Erythroblast (primary cell): Measurements from ENCODE around the gene XRCC5.

Experiments used
- DNase-seq, 2 experiments: peaks; one replicate each; lab custom pipeline; 2025; lab: John Stamatoyannopoulos, UW
- GATA1 ChIP-seq: IDR thresholded peaks from 2 replicates; pipeline ENCODE4 v1.6.1; 2011; ENCODE audit warnings: low read depth, mild to moderate bottlenecking, control low read depth, low read length, moderate library complexity
- POLR2A ChIP-seq: IDR thresholded peaks from 2 replicates; pipeline ENCODE4 v1.6.1; 2011; ENCODE audit warnings: mild to moderate bottlenecking, low read length

The XRCC5 gene

DNA sequence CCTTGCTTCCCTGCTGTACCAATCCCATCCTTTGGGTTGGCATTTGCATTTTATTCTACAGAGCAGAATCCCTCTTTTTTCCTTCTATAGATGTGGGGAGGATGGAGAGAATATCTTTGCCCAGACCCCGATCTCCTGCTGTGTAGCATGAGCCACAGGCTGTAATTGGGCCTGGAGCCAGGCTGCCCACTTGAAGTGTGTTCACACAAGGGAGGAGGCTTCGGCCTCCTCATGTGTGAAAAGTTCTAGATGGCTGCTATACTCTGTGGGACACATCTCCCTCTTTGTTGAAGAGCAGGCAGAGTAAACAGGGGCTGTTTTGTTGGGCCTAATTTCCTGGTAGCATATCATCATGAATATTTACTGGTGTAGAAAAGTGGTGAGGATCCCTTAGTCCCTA is 126.3 kb downstream of the XRCC5 start:
- DNase-seq, result no peak
- TF ChIP-seq GATA1 (no peak), POLR2A (no peak)

DNA sequence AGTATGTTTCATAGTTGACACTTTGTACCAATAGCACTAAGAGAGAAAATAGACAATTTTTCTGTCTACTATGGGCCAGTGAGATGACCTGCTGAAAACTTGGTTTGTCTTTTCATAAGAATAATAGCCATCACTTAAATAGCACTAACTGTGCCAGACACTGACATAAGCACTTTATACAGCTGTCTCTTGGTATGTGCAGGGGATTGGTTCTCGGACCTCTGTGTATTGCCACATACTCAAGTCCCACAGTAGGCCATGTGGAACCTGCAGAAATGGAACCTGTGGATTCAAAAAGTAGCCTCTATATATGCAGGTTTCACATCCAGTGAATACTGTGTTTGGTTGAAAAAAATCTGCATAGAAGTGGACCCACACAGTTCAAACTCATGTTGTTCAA is 126.7 kb downstream of the XRCC5 start:
- TF ChIP-seq GATA1 (no peak), POLR2A (no peak)
- DNase-seq, result no peak

- DNase-seq, result no peak
- no peak for TF ChIP-seq GATA1
- TF ChIP-seq POLR2A, result no peak
Measured at GRCh38 chr2:216236486-216236885, 127.3 kb downstream of the XRCC5 start.

- no peak for DNase-seq
- TF ChIP-seq GATA1, result no peak
- TF ChIP-seq POLR2A, result no peak
Measured at GRCh38 chr2:216242365-216242764, 133.2 kb downstream of the XRCC5 start.

DNA sequence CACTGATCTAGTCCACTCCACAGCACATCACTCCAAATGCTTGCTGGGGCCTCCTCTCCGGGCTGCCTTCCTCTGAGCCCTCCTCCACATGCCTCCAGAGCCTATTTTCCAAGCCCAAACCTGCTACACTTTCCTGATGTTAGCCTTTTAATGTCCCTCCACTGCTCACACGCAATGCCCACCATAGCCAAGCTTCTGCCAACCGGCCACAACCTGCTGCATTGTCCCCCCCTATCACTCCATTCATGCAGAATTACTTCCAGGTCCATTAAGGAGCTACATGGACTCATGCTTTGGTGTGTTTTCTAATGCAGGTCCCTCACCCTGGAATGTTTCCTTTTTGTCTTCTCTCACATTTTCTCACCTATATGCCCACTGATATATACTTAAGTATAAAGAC is 133.9 kb downstream of the XRCC5 start:
- DNase-seq, result no peak
- TF ChIP-seq GATA1, result no peak
- TF ChIP-seq POLR2A, result no peak

GRCh38 chr2:216245391-216245975 is 136.3 kb downstream of the XRCC5 start:
- DNase-seq, result no peak
- TF ChIP-seq GATA1, result no peak

GRCh38 chr2:216246766-216247165 is 137.6 kb downstream of the XRCC5 start:
- no peak for TF ChIP-seq POLR2A
- no peak for TF ChIP-seq GATA1
- no peak for DNase-seq
